ENCODE results near the gene APOL6.
A peak's percentile ranks its signal among the peaks of the same experiment; 100 is the strongest.

Gene APOL6

DNA sequence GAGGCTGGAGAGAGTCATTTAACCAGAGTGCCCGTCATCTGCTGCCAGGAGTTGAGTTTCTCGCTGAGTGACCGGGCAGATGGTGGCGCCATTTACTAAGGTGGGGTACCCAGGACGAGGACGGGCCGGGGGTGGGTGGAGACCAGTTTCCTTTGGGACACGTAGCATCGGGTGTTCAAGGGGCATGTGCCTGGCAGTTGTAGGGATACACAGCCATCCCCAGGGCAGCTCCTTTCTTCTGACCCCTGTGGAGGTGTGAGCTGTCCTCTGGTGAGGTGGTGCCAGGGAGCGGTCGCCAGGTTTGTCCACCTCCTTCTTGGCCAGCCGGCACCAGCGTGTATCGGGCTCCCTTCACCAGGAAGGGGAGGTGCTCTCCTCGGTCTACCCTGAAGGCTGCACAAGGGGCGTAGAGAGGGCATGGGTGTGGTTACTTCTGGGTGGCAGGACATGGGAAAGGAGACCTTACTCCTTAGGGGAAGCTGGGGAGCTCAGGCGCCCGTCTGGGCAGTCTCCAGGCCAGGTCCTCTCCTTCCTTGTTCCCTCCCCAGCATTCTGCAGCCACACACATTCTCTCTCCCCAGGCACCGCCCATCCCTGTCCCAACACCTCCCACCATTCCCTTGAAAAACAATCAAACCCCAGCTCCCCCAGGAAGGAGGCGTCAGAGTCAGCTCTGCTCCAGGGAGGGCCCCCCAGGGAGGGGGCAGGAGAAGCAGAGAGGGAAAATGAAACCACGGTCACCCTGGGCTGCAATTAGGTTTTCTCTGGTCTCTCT is 20.8 kb upstream of the APOL6 start:
- TF ChIP-seq, protein P1, sequence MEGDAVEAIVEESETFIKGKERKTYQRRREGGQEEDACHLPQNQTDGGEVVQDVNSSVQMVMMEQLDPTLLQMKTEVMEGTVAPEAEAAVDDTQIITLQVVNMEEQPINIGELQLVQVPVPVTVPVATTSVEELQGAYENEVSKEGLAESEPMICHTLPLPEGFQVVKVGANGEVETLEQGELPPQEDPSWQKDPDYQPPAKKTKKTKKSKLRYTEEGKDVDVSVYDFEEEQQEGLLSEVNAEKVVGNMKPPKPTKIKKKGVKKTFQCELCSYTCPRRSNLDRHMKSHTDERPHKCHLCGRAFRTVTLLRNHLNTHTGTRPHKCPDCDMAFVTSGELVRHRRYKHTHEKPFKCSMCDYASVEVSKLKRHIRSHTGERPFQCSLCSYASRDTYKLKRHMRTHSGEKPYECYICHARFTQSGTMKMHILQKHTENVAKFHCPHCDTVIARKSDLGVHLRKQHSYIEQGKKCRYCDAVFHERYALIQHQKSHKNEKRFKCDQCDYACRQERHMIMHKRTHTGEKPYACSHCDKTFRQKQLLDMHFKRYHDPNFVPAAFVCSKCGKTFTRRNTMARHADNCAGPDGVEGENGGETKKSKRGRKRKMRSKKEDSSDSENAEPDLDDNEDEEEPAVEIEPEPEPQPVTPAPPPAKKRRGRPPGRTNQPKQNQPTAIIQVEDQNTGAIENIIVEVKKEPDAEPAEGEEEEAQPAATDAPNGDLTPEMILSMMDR (IDR thresholded peaks at IDR 0.05; ENCODE audit: control extremely low read depth, extremely low read depth, low read depth, missing control alignments), result peak; percentile 76
- ChIA-PET POLR2A (no interaction called here), CTCF (interaction anchor here (0.6 to 3.0 kb wide), 21 partner anchors 9 to 1968 kb away, joined by 3 to 13 read pairs (median 3); partner anchors contain the start of genes APOL6 and MB)
- peak; percentile 74 for DNase-seq (ENCODE audit: extremely low spot score)

DNA sequence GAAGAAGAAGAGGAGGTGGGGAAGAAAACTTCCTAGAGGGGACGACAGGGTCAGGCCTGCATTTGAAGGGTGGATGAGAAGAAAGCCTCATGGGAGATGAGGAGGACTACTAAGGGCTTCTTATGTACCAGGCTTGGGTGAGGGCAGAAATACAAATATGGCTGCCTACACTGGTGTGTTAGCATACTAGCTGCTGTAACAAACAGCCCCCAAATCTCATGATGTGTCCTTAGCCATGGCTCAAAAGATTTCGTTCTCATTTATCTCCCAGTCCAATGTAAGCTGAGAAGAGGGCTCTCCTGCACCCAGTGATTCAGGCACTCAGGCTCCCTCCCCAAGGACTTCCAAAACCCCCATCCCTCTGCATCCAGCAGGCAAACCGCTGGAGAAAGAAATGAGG is 19.5 kb upstream of the APOL6 start:
- no peak for DNase-seq (ENCODE audit: extremely low spot score)
- ChIA-PET POLR2A (no interaction called here), CTCF (interaction anchor here (1.4 to 3.0 kb wide), 2 partner anchors 278 to 294 kb away, joined by 4 to 13 read pairs; no protein-coding TSS in a partner anchor)
- TF ChIP-seq, protein P1 (IDR thresholded peaks at IDR 0.05; ENCODE audit: control extremely low read depth, extremely low read depth, low read depth, missing control alignments), result no peak

DNA sequence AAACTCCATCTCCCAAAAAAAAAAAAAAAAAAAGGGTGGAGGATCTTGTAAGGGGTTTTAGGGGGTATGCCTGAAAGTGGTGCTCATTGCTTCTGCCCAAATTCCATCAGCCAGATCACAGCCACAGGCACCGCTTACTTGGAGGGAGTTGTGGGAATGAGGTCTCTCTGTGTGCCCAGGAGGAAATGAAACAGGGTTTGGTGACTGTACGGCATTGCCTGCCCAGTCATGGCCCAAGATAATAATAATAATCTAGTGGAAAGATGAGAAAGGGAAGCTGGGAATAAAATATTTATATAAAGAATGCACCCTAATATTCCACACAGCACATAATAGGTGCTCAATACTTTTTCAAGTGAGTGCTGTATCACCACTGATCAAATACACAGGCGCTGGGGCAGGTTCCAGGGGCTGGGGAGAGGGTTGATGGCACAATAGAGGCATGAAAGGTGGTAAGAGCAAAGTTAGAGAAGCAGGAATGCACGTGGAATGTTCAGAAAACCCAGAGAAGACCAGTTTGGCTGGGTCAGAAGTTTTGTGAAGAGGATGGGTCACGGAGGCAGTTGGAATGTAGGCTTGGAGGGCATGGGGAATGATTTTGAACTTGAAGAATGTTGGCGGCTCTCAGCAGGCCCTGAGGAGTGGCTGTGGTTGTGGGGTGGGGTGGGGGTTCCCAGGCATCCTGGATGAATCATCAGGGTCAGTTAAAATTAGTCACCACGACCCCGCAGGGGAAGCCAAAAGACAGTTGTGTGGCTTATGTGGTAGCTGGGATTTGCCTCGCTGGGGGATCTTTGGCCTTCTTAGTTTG is 18.6 kb upstream of the APOL6 start:
- TF ChIP-seq, protein P1 (IDR thresholded peaks at IDR 0.05; ENCODE audit: control extremely low read depth, extremely low read depth, low read depth, missing control alignments), result no peak
- CTCF ChIA-PET, result interaction anchor here (1.0 to 3.0 kb wide), 3 partner anchors 14 to 293 kb away, joined by 3 to 13 read pairs (median 8); no protein-coding TSS in a partner anchor
- POLR2A ChIA-PET, result no interaction called here
- peak; percentile 69 for DNase-seq (ENCODE audit: extremely low spot score)

DNA sequence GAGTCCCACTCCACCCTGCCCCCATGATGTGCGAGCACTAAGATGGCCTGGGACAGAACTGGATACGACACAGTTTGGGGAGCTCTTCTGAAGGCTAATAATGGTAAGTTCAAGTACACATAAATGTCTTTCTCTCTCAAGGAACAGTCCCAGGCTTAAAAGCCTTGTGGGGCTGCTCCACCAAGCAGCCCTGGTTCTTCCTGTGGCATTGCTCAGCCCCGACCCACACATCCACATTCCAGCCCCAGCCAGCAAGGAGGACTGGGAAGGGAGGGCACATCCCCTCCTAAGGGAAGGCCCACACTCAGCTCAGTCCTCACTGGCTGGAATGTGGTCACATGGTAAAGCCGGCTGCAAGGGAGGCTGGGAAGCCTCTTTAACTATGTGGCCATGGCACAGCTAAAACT is 17.9 kb upstream of the APOL6 start:
- CTCF ChIA-PET, result interaction anchor here (0.7 to 2.3 kb wide), 5 partner anchors 9 to 278 kb away, joined by 3 to 10 read pairs (median 3); partner anchors contain the start of gene APOL6
- DNase-seq (ENCODE audit: extremely low spot score), result no peak
- POLR2A ChIA-PET, result no interaction called here
- TF ChIP-seq, protein P1 (IDR thresholded peaks at IDR 0.05; ENCODE audit: control extremely low read depth, extremely low read depth, low read depth, missing control alignments), result no peak

DNA sequence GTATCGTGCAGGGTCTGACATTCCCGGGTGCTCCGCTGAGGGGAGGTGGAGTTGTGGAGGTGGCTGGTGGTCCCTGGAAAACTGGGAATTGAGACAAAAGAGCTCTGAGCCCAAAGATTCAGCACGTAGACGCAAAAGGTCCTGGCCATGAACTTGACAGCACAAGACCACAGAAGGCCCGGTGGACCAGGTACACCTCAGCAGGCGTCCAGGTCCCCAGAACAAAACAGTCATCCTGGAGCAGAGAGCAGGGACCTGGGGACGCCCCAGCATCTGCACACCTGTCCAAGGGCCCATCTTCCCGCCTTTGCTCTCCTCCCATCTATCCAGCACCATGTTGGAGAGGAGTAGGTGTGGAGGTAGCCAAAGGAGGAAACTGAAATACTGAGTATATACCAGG is 17.4 kb upstream of the APOL6 start:
- TF ChIP-seq, protein P1 (IDR thresholded peaks at IDR 0.05; ENCODE audit: control extremely low read depth, extremely low read depth, low read depth, missing control alignments), result no peak
- ChIA-PET CTCF (interaction anchor here (0.7 to 2.3 kb wide), 6 partner anchors 9 to 504 kb away, joined by 3 to 10 read pairs (median 3); partner anchors contain the start of gene APOL6), POLR2A (no interaction called here)
- no peak for DNase-seq (ENCODE audit: extremely low spot score)

DNA sequence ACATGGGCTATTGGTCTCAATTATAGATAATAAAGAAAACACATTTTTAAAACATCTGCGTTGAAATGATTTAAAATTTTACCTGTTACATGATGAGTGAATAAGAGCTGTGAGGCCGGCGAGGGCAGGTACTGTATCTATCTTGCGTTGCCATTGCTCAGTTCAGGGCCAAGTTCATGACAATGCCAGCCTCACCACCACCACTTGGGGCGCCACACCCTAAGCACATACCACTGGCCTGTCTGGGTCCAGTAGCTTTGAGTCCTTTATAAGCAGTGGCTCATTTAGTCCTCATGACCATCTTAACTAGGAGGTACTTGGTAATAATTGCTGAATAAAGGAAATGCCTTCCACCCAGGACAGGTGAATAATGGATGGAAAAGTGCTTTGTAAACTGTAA is 16.6 kb upstream of the APOL6 start:
- TF ChIP-seq, protein P1 (IDR thresholded peaks at IDR 0.05; ENCODE audit: control extremely low read depth, extremely low read depth, low read depth, missing control alignments), result peak; percentile 42
- DNase-seq (ENCODE audit: extremely low spot score), result peak; percentile 44
- ChIA-PET POLR2A (no interaction called here), CTCF (interaction anchor here (0.7 to 2.3 kb wide), 10 partner anchors 10 to 503 kb away, joined by 3 to 10 read pairs (median 3); partner anchors contain the start of genes APOL6 and MB)
